ENCODE data around the gene ABI1.

DNA sequence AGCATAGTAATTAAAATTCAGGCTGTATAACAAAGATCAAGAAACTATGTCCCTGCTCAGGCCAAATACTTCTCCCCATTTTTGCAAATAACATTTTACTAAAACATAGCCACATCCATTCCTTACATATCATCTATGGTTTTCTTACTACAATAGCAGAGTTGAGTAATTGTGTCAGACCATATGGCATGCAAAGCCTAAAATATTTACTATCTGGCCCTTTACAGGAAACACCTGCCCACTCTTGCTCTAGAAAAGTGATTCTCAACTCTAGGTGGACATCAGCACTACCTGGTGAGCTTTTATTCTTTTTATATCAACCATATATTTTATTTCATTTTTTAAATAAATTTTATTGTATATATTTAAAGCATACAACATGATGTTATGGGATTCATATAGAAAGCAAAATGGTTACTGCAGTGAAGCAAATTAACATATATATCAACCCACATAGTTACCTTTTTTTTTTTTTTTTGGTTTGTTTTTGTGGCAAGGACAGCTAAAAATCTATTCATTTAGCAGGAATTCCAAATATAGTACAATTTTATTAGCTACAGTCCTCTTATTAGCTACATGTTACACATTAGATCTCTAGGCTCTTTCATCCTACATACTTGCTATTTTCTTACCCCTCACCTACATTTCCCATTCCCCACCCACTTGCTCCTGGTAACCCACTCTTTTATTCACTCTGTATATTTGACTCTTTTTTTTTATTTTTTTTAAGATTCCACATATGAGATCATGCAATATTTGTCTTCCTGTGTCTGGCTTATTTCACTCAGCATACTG lies 19.6 kb downstream of the ABI1 start:
- TF ChIP-seq RAD21 (conservative IDR thresholded peaks at IDR 0.05) (no peak), EP300 (conservative IDR thresholded peaks at IDR 0.05; ENCODE audit: poor library complexity, severe bottlenecking) (no peak)
